HG03095 (cell line): ENCODE measurements around the gene PPP2R2B.
"Not testable (repeated sequence)": the region's sequence is repeated elsewhere in the genome, so short reads cannot be mapped to it uniquely, and the experiment has no call there.

Source experiments
- ATAC-seq: cut with Tn5 transposase; IDR thresholded peaks from one replicate; pipeline ENCODE4 v1.9.1; 2021; ENCODE audit warnings: moderate library complexity; ENCODE audit not compliant: unreplicated experiment

The PPP2R2B gene

DNA sequence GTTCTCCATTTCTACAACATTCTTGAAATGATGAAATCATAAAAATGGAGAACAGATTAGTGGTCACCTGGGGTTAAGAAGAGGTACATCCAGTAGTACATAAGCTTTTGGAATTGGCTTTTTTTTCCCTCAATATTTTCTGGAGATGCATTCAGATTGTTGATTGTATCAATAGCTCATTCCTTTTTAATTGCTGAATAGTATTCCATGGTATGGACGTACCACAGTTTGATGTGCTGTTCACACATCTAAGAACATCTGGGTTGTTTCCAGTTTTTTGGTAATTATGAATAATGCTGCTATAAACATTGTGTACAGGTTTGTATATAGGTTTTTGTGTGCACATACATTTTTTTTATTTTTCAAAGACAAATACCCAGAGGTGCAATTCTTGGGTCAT lies 130.0 kb downstream of the PPP2R2B start:
- no peak for ATAC-seq

DNA sequence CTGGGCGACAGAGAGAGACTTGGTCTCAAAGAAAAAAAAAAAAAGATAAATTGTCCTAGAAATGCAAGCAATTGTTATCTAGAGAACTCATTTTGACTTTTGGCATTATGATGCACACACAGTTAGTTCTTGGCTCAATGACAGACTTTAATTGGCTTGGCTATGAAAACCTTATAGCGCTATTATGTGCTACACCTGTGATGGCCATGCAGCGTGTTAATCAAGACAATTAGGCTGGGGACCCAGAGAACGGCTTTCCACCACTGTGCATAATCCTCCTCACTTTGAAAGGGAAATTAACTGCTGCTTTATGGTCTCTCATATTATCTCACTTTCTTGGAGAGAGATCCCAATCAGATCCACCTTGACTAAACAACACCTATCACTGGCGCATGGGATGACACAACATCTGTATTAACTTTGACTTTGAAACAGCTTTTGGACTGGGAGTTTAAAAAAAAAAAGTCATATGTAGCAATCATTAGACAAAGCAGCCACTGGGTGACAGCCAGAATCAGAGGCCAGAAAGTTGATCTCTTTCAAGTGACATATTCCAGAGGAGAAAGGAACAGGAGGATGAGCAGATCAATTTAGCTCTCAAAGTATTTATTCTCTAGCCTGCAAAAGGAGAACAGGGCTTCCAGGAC lies 132.5 kb downstream of the PPP2R2B start:
- ATAC-seq: no peak

DNA sequence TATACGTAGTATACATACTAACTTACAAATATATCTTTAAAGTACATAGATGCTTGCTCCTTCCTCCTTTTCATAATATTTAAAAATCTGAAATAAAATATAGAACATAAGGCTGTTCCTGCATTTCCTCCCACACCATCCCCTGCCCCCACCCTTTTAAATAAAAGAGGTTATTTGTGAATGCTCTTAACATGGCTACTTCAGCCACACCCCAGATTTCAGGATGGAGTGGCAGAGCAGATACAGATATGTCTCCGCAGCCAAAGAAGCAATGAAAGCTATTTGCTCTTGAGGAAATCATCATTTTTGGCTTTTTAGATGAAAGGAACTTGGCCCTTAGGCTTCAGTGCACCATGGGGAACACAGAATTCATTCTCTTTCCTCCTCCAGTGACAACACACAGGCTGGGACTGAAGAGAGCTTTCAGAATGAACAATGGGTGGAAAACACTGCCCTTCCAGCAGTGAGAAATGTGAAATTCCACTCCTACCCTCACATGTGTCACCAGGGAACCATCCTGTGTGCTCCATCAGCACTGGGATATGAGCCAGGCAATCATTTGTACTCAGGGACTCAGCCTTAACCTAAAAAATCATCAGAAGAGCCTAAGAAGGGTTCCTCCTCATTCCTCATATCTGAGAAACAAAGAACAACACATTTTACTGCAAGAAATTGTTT lies 134.3 kb downstream of the PPP2R2B start:
- ATAC-seq: no peak

DNA sequence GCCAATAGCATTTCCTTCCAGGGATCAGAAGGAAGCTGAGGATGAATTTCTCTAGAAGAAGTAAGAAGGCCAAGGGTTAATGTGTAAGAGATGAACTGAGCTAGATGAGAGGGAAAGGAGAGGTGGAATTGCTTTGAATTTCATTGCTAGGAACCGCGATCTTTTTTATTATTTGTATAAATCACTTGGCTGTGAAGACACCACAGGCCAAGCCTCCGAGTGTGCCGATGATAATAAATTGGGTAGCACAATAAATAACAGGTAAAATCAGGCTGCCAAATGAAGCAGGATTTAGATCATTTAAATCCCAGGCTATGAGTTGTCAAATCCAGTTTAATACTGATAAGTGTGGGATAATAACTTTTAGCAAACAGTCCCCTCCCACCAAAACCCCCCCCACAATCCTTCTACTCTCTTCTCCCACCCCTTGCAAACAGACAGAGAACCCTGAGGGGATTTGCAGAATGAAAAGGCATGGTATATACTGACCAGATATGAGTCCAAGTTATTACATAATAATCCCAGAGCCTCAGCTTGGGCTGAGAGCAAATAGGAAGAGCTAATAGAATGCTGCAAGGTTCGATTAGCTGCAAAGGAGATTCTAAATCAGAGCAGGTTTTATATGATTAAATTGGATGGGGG lies 143.5 kb downstream of the PPP2R2B start:
- ATAC-seq: no peak

DNA sequence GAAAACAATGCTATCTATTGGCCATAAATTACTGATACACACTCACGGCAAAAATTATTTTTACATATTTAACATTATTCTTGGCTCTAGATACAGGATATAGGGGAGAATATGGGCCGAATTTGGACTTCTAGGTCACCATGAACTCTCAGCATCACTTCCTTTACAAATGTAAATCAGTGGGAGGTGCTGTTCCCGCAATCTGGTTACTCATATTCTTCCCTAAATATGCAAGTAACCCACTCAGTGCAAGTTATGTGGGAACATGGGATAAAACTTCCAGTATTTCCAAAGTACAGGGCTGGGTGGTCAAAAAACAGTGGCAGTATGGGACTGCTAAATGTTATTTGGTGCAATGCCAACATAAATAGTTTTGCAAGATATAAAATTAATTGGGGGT lies 145.6 kb downstream of the PPP2R2B start:
- ATAC-seq: no peak

DNA sequence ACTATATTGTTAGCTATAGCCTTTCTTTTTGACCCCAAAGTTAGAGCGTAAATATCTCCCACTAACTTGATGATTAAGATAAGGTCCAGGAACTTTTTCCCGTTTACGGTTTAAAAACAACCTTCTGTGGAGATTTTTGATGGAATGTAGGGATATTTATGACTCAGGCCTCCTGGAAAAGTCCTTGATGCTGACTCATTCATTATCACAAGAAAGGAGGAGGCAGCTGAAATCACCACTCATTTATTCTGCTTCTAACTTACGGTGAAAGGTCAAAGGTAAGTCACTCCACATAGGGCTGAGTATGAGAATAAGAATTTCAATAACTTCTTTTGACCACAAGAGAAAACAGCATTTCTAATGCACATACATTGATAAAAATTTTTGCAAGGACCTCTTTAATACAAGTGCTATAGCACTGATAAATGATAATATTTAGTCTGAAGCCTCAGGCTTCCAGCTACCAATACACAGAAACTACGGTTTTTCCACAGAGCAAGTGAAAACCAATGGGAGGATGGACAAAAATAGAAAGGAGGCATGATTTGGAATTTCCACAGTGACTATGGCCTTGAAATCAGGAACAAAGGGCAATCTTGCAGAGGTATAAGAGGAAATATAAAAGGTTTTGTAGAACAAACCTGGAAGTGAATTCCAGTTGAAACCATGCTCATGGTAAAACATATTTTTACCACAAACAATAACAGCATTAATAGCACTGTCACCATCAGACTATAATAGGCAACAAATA lies 146.5 kb downstream of the PPP2R2B start:
- ATAC-seq: no peak

DNA sequence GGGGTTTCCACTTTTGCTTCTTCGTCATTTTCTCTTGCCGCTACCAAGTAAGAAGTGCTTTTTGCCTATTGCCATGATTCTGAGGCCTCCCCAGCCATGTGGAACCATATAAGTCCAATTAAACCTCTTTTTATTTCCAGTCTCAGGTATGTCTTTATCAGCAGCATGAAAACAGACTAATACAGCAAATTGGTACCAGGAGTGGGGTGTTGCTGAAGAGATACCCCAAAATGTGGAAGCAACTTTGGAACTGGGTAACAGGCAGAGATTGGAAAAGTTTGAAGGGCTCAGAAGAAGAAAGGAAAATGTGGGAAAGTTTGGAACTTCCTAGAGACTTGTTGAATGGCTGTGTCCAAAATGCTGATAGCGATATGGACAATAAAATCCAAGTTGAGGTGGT lies 149.8 kb downstream of the PPP2R2B start:
- ATAC-seq: not testable (repeated sequence)

DNA sequence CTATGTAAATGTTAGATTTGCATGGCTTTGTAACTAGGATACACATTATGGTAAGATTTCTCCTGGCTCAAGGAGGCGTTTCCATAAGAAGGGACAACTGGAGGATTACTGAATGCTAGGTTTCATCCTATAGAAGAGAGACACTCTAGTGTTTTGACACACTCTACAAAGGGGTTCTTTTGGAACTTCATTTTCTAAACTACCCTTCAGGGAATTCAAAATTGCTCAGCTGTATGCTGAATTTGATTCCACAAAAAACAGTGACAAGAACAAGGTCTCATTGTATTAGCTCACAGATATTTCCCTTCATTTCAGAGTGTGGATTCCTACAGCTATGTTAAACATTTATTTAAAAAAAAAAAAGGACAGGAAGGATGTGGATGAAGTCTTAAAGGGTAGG lies 151.7 kb downstream of the PPP2R2B start:
- no peak for ATAC-seq

DNA sequence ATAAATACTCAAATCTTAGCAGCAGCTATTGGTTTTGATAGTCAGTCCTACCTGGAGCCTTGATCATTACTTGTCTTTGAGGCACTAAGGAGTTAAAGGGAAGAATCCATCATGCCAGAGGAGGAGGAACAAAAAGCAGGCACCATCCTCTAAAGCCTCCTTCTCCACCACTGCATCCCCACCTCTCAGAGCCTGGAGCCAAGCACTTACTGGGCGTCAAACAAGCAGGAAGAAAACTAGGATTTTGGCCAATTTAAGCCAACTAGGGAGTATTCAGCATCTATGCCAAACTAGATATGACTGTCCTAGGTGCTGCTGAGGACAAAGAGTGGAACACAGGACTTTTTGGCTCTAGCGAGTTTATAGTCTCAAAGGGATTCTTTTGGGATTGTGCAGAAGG lies 152.5 kb downstream of the PPP2R2B start:
- ATAC-seq: no peak

DNA sequence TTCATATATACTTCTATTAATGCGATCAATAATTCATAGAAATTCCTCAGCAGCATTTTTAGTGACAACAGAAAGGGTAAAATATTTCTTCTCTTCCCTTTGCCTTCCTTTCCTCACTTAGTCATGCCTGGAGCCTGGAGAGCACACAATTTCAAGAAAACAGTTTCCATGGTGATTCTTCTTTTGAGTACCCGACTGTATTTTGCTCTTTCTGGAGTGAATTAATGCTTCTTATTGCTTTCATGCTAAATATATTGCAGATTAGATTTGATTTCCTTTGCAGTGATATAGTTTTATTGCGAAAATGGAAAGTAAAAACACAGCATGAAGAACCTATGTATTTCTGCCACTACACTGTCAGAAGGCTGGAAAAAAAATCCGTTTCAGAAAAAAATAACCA lies 153.5 kb downstream of the PPP2R2B start:
- ATAC-seq: no peak

DNA sequence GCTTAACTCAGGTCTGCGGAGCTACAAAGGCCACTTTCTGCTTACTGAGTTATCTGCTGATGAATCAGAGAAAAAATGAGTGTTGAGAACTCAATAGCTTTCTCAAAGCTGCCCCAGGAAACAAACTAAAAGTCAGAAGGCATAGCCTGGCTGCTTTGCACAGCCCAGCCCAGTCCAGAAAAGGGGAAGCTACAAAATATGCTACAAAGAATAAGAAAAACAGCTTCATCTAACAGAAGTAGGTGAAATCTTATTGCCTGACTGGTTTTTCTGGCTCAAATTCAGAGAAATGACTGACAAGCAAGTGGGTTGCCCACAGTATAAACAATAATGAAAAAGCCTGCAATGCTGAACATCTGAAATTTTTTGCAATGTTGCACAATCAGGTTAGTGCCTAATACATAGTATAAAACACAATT lies 156.2 kb downstream of the PPP2R2B start:
- no peak for ATAC-seq

DNA sequence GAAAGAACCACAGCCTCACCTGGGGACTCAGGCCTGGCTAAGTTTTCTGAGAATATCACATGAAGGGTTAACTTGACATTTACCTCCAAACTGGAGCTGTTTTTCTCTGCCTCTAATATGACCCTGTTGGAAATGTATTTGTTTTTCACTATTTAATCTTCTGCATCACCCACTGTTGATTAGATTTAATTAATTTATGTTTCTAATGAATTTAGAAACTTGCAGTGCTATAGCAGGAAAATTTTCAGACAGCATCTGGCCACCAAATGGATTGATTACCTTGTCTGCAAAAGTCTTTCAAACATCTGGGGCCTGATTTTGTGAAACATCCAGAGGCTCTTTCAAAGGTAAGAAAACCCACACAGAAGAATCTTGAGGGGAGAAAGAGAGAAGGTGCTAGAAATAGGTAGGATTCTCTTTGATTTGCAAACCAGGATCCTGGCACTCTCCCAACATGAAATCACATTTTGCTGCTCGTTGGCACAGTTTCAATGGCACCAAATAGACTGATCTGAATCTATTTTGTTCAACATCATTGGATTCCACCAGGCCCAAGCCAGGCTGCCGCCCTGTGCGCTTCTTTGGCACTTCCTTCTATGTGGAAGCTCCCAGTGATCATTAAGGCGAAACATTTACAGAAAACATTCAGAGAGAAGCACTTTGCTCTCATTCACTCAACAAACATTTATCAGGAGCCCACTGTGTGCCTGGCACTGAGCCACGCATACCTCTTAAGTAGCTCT lies 157.3 kb downstream of the PPP2R2B start:
- ATAC-seq: no peak

DNA sequence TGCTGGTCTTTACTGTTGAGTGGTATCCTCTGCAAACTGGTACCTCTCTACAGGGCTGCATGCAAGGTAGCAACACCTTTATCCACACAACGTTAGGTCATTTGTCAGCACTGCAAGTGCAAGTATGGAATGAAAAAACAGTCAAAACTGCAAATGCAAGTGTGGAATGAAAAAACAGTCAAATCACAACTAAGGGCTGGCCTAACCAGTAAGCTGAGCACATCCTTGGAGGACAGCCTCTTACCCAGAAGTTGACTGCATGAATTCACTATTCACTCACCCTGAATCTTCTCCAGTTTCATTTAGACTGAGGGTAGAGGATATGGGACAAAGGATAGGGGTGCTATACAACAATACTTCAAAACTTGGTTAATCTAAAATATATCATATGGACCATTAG lies 158.4 kb downstream of the PPP2R2B start:
- ATAC-seq: no peak

DNA sequence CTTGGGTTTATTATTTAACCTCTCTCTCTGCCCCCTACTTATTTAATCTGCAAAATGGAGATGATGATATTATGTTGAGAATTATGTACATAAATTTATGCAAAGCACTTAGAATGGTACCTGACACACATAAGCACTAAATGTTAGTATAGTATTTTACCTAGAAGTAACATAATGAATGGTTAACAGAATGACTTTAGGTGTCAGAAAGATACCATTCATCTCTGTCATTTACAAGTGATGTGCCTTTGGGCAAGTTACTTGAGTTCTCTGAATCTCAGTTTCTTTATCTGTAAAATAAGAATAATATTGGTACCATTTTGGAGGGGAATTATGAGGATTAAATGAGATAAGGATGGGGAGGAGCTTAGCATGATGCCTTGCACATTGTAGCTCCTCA lies 159.4 kb downstream of the PPP2R2B start:
- no peak for ATAC-seq

DNA sequence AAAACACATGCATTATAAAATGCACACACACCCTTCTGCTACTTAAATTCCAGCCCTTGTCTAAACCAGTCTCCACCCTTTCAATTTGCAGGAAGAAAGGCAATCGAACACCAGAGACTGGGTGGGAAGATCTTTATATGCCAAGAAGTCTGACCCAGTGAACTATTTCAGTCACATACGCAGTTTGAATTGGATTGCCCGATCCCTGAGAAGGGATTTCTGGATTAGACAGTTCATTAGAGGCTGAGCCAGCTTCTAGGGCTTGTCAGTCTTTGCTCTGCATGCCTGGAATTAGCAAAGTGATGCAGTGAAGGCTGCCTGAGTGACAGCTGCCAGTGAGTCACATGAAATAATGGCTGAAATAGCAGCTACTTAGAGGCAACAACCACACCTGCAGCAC lies 159.9 kb downstream of the PPP2R2B start:
- ATAC-seq: no peak

DNA sequence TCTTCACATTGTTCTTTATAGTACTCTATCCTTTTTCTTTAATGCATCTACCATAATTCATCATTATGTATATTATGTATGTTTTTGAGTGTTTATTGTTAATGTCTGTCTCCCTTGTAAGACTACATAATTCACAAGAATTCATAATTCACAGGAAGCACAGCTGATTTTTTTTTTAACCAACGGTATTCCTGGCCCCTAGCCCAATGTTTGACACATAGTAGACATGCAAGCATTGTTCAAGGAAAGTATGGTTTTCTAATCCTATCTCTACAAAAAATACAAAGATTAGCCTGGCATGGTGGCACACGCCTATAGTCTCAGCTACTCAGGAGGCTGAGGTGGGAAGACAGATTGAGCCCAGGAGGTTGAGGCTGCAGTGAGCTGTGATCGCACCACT lies 160.6 kb downstream of the PPP2R2B start:
- no peak for ATAC-seq

DNA sequence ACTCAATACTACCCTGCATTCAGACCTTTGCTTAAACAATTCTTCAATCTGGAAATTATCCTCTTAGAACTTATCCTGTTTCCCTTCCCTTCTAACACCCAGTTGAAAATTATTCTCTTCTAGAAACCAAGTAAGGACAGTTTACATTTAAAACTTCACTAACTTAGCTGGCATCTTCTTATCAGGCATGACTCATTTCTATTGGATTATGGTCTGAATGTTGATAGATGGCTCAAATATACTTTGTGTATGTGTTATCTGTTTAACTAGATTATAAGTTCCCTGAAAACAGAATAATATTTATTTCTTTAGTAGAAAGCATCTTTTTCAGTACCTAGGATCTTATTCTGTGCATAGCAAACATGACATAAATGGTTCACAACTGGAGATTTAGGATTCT lies 161.9 kb downstream of the PPP2R2B start:
- ATAC-seq: no peak

DNA sequence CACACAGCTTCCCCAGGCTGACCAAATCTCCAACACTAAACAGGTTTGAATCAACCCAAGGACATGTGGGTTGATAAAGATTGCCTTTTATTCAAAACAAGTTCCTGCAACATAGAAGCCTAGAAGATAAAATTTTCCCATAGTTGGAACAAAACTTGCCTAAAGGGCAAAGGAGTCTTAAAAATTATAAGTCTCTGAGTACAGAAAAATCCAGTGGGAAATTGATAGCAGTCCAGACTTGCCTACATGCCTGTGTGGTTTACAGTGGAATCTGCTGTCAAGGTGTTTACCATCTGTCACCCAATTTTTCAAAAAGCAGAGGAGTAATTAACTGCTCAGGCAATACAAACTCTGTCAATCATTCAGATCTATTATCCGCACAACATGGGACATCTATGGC lies 168.2 kb downstream of the PPP2R2B start:
- no peak for ATAC-seq

DNA sequence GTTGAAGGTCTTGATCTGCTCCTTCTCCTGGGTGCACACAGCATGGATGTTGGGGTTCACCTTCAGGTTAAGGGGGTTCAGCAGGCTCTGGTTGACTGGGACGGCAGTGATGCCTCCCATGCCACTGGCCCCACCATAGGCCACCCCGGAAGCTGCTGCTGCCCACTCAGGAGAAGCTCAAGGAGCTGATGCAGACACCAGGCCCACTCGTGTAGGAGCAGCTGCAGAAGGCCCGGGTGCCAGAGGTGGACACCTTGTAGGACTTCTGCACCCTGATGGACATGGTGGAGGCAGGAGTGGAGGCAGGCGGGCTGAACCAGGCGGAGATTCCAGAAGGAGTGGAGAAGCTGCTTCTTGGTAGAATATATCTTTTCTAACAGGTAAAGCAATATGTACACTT lies 171.2 kb downstream of the PPP2R2B start:
- no peak for ATAC-seq

DNA sequence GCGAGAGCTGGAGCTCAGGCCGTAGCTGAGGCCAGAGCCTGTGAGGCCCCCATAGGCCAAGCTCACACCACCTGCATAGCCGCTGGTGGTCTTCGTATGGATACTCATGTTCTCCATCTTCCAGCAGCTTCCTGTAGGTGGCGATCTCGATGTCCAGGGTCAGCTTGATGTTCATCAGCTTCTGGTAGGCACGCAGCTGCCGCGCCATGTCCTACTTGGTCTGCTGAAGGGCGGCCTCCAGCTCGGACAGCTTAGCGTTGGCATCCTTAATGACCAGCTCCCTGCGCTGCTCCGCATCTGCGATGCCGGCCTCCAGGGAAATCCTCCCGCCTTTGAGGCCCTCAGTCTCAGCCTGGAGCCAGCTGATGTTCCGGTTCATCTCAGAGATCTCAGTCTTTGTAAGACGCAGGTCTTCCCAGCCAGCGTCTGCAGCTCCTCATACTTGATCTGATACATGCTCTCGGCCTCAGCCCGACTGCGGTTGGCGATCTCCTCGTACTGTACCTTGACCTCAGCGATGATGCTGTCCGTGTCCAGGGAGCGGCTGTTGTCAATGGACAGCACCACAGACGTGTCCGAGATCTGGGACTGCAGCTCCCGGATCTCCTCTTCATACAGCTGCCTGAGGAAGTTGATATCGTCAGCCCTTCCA lies 172.1 kb downstream of the PPP2R2B start:
- ATAC-seq: no peak
